H4 (cell line): ENCODE results near the gene SLC26A6. TPM values are rescaled to one million over a fixed set of nuclear protein-coding genes. Genes with fewer than 3 reads are reported as not detected.

Source experiments
- DNase-seq: peaks from one replicate; pipeline ENCODE4 v3.0.0-alpha.2; 2015; ENCODE audit warnings: low spot score
- total RNA-seq: library from RNA; depleted of rRNA; stranded (reverse); fragments of >200 nt; shearing (Covaris generic); gene quantifications from 2 replicates; pipeline ENCODE4 v1.2.3, GENCODE V29; 2014; rRNA removed

Gene SLC26A6, protein sequence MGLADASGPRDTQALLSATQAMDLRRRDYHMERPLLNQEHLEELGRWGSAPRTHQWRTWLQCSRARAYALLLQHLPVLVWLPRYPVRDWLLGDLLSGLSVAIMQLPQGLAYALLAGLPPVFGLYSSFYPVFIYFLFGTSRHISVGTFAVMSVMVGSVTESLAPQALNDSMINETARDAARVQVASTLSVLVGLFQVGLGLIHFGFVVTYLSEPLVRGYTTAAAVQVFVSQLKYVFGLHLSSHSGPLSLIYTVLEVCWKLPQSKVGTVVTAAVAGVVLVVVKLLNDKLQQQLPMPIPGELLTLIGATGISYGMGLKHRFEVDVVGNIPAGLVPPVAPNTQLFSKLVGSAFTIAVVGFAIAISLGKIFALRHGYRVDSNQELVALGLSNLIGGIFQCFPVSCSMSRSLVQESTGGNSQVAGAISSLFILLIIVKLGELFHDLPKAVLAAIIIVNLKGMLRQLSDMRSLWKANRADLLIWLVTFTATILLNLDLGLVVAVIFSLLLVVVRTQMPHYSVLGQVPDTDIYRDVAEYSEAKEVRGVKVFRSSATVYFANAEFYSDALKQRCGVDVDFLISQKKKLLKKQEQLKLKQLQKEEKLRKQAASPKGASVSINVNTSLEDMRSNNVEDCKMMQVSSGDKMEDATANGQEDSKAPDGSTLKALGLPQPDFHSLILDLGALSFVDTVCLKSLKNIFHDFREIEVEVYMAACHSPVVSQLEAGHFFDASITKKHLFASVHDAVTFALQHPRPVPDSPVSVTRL
- 7.8 and 9.6 TPM in 2 replicates for total RNA-seq

DNA sequence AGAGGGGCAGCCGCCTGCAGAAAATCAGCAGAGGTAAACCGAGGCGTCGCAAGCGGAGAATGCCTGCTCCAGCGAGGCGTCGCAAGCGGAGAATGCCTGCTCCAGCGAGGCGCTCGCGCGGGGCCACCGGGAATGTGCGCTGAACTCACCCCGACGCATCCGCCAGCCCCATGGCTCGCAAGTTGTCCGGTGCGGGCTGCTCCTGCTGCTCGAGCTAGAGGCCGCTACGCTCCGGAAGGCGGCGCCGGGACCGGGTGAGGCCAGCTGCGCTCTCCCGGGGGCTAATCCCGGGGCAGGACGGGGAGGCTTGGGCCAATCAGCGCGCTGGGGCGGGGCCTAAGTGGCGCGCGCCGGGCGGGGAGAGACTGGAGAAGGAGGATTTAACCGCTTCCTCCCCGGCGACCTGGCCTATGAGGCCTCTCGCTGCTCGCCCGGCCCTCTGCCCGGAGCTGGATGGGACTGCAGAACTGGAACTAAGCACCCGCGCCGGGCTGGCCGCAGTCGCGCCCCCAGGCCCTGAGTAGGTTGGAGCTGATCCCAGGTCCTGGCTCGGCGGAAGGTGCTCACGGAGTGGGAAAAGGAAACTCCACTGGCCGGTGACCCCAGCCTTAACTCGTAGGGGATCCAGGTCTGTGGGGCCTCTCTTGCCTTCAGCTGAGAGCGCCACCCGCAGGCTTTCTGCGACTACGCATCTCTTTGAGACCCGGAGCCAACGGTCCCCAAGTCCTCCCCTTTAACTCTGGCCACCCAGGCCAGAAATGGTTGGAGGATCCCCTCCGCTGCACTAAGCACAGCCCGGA is at the start of gene SLC26A6:
TSS of gene SLC26A6 (minus strand) at position 240 of the 800 bp plus-strand sequence. CDS start at position 172, 68 bp downstream.
- DNase-seq, result peak; percentile 84

DNA sequence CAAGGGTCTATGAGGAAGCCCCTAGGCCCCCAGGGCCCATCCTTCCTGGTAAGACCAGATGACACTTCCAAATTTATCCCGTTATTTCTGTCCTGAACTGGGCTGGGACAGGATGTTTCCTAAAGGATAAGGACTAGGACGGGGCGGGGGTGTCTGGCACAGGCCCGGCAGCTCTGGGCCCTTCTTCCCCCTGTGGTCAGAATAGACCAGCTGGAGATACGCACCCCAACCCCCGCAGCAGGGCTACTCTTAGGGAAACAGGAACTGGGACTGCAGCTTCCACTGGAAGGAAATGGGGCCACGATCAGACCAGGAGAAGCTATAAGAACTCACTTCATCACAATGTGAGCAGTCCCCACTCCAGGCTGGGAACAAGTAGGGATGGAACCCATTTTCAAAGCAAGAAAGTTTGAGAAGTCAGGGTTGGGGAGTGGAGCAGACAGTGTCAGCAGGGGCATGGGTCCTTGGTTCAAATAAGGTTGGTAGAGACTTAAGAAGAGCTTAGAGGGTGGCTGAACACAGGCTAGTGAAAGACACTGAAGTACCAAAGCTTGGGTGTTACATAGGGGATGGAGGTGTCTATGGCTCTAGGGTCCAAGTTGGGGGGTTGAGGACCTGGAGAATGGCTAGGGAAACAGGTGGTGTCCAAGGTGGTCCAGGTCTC is 49.4 kb upstream of the SLC26A6 start:
- DNase-seq, result no peak

DNA sequence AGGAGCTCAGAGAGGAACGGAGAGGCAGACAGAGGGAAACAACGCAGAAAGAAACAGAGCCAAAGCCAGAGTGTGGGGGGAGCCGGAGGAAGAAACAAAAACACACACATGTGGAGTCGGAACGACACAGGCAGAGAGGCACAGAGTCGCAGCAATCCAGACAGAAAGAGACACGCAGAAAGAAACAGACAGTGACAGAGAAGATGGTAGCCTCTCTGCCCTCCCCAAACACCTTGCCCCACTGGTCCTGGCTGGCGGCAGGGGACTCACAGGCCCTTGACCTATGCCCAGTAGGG is 48.7 kb upstream of the SLC26A6 start:
- DNase-seq, result no peak

DNA sequence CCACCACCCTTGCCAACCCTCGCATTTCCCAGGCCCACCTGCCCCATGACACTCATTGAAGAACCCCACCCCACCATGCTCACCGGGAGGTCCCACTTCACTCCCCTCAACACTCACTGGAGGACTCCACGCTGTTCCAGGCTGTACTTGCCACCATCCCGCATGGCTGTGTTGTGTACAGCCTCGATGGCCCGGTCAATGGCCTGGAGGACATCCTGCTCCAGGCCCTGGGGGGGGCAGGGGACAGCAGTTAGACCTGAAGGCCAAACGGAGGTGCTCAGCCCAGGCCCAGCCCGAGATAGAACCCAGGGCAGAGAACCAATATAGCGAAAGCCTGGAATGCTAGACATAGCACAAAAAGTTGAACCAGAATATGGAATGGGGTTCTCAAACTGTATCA is 47.5 kb upstream of the SLC26A6 start:
- DNase-seq, result no peak

DNA sequence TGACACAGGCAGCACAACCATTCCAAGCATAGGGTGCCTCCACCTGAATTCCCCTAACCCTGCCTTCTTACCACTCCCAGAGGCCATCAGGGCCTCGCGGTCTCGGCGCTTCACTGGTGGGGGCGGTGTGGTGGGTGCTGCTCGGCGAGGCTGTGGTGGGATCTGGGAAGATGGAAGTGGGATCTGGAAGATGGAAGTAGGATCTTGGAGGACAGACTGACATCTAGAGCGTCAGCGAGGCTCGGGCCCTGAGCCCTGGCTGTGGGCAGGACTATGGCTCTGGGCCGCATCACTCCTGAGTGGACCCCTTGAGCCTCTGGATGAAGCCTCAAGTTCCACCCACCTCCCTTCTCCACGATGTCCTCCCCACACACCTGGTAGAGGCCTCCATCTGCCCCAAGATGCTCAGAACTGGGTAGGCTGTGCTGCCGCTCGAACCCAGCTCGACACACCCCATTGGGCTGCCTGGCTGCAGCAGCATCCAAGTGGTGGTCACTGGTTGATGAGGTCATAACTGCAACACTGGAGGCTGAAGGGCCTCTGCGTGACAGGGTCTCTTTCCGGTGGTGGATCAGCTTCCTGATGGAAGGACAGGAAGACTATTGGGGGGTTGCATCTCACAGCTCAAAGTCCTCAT is 46.8 kb upstream of the SLC26A6 start:
- DNase-seq, result no peak

DNA sequence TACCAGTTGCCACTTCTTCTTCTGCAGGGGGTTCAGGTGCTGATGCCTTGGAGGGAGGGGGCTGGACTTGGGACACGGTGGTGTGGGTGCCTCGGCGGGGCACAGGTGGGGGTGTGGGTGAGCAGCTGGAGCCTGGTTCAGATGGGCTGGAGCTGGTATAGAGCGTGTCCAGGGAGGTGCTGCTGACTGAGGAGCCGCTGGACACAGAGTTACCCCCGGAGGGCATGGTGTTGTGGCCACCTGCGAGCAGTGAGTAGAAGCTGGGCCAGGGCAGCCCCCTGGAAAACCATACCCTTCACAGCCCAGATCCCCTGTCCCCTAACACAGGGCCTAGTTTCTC is 46.2 kb upstream of the SLC26A6 start:
- DNase-seq, result no peak

DNA sequence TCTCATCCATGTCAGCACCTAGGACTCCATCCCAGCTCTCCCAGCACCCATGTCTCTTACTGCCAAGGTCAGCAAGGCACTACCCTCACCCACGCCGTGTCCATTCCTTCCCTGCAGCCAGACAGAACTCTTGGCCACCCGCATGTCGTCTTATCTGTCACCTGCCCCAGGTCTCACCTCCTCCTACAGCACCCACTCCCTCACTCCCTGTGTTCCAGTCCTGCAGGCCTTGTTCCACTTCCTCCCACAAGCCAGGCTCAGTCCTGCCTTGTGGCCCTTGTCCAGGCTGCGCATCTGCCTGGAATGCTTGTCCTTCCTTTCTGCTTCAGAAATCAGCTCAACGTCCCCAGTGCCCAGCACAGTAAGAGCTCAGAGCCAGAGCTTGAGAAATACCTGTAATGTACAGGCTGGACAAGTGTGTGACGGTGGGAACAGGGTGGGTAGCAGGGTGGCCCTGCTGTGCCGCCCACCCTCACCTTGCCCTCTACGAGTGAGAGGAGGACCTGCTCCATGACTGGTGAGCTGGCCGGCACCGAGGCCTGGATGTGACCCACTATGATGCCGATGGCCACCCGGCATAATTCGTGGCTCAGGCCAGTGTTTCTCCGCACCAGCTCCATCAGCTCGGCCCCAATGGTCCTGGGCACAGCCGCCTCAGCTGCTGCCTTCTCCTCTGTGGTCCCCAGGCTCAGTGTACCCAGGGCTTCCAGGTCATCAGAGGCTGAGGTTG is 45.7 kb upstream of the SLC26A6 start:
- no peak for DNase-seq

DNA sequence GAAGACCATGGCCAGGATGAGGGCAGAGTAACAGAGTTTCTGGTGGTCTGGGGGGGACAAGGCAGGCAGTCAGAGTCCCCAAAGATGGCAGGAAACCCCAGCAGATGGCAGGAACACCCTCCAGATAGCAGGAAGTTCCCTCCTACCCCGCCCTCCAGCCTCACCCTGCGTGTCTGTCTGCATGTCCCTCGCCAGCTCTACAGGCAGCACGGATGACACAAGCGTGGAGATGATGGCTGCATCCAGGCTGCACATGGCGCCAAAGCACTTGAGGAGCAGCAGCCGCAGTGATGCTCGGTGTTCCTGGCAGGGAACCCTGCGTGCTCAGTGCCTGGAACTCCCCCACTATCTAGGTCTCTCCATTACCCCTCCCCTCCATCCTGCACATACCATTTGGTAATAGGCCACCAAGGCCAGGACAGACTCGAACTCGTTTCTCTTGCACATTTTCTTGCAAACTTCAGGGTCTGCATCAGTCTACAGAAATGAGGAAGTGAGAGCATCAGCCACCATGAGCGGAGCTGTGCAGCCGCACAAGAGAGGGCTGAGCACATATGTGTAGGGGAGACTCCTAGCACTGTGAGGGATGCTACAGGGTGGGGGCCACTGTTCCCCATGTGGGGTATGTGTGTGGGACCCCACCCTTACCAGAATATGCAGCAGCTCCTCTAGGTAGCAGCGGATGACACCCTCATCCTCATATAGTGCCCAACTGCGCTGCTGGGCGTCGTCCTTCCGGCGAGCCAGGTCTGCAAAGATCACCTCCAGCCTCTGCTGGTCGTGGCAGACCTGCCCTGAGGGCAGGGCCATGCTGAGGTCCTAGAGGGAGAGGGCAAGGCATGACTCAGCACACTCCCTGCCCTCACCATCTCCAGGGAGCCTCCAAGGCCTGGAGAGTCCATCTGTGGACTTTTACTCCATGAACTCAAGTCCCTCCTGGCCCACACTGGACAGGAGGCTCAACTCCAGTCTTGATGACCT is 44.4 kb upstream of the SLC26A6 start:
- no peak for DNase-seq

DNA sequence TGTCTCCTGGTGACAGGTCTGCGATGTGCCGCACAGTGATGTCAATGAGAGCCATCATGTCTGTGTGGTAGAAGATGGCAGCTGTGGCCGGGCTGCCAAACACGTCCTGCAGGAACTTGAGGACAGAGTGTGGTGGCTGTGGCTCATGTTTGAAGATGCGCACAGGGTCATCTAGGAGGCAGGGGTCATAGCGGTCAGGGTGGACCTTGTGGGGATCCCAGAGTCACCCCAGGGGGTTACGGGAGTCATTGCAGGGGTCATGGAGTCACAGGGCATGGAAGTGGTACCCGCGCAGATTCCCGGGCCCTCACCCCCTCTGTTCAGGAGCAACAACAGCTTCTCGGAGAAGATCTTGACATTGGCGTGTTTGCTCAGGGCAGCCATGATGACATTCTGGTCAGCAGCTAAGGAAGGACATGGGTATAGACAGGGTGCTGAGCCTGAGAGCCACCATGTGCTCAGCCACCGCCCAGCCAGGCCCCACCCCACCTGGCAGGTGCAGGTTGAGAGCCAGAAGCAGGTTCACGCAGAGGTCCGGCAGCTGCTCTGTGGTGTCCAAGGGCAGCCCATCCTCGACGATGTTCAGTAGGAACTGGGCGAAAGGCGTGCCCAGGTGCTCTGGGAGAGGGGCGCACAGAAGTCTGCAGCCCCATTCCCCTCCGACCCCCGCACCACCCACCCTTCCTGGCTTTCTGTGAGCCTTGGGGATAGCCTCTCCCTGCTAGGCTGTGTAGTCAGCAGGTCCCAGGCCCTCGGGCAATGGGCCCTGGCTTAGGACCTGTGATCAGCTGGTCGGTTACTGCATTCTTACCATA is 43.5 kb upstream of the SLC26A6 start:
- no peak for DNase-seq

DNA sequence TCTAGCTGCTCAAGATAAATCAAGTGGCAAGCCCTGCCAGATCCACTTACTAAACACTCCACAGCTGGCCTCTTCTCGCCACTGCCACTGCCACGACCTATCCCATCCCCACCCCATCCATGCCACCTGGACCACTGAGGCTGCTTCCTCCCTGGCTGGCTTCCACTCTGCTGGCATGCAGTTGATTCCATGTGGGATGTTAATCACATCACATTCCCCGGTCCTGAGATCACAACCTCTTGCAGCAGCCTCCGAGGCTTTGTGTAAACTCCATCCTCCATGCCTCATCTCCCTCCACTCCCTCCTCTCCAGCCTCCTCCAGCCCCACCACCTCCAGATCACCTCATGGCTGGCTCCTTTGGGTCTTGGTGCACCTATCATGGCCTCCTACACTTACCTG is 42.8 kb upstream of the SLC26A6 start:
- DNase-seq, result no peak

DNA sequence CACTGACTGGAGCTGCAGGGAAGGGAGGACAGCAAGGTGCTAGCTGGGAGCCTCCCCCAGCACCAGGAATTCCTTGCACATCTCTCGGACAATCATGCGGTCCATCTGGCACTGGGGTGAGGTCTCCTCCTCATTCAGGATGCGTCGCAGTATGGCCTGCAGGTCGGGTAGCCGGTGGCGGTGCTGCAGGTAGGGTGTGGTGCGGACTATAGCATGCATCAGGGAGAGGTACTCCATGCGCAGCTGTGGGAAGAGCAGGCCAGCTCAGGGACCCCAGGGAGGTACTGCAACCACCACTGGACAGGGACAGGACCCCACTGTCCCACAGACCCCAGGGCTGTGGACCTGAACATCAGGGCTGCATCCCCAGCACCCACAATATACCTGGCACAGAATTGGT is 39.2 kb upstream of the SLC26A6 start:
- no peak for DNase-seq

DNA sequence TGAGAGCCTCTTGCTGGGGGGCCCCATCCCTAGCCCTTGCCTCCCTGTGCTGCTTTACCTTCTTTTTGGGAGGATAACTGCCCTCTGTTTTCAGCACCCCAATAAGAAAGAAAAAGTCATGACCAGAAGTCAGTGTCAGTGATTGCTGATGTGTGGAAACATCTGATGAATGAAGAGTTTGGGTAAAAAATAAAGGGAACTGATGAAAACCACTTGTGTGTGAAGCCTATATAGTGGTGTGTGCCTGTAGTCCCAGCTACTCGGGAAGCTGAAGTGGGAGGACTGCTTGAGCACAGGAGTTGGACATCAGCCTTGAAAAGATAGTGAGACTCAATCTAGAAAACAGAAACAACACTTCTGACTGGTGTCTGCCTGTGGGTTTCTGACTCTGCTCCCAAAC is 37.3 kb upstream of the SLC26A6 start:
- no peak for DNase-seq

DNA sequence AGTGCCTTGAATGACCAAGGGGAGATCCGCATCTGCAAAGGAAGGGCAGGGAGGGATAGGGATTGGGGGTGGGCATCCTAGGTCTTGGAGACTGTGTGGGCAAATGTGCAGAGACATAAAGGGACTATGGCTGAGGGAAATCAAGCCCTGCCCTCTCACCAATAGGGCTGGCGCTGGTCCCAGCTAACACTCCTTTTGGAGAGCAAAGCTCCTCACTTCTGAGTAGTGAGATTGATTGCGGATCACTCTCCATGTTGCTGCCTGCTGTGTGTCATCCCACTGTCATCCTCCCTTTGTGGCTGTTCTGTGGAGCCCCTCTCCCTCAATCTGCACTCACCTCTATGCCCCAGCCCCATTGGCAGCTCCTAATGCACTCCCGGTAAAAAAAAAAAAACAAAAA is 29.7 kb upstream of the SLC26A6 start:
- no peak for DNase-seq

DNA sequence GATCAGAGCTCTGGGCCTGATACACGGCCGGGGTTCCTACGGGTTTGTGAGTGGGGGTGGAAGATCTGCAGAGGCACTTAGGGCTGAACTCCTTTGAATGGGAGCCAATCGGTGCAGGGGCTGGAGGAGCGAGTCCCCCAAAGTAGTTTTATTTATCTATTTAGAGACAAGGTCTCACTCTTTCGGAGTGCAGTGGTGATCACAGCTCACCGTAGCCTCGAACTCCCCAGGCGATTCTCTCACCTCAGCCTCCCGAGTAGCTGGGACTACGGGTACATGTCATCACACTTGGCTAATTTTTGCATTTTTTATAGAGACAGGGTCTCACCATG is 29.0 kb upstream of the SLC26A6 start:
- DNase-seq, result no peak

DNA sequence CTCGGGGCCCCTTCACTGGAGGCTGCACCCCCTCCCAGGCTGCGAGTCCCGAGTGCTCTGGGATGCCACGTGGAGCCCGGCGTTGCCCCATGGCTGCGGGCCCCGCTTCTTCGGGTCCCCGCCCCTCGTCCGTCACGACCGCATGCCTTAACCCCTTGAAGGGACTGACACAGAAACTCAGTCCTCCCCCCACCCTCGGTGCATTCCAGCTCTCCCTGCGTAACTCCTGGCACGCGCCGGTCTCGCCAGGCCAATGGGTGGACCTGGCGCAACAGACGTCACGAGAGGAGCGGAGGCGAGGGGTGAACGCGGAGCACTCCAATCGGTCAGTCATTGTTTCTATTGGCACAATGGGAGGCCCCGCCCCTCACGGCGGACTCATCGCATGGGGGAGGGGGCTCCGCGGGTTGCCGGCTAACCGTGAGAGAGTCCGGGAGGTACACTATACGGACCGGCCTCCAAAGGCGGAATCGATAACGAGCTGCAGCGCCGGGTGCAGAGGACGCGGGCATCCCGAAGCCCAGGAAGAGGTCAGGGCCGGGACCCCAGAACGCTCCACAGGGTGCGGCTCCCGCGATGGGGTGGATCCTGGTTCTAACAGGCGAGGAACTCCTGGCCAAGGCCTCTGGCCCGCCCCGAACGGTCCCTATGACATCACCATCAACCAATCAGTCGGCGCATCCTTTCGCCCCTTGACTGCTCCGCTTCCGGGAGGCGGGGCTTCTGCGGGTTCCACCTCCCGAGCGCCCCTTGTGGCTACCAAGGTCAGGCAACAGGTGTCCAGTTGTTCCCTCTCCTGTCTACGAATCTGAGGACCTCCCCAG is 28.4 kb upstream of the SLC26A6 start:
- peak; percentile 97 for DNase-seq

DNA sequence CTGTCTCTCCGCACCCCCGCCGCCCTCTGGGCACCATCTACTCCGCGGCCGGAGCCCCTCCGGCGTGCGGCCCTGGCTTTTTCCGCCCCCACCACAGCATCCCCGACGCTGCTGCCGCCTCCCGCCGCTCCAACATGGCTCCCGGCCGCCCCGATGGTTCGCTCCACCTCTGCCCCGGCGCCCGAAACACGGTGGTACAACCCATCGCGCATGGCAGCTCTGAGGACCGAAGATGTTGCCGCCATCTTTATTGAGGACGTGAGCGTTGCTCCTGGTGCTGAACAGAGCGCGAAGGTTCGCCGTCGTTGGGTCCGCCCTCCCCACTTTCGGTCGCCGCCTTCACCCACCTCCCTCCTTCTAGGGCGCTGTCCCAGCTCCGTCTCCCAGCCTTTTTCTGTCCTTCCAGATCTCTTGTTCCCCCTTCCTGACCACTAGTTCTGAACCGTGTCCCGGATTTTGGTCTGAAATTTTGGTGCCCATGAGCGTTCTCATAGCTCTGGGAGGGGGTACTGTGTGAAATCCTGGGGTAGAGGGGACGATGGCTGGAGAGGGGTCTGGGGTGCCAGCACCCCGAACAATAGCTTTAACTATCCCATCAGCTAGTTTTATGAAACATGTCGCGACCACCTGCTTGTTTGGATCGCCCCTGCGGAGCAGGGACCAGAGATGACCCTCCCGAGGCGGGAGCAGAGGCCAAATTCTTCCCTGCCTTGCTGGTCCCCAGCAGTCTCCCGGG is 27.7 kb upstream of the SLC26A6 start, which contains the start of gene CELSR3:
TSS of gene CELSR3 (minus strand) at position 134 of the 736 bp plus-strand sequence. CDS start 252 bp downstream, outside the sequence.
- peak; percentile 85 for DNase-seq

DNA sequence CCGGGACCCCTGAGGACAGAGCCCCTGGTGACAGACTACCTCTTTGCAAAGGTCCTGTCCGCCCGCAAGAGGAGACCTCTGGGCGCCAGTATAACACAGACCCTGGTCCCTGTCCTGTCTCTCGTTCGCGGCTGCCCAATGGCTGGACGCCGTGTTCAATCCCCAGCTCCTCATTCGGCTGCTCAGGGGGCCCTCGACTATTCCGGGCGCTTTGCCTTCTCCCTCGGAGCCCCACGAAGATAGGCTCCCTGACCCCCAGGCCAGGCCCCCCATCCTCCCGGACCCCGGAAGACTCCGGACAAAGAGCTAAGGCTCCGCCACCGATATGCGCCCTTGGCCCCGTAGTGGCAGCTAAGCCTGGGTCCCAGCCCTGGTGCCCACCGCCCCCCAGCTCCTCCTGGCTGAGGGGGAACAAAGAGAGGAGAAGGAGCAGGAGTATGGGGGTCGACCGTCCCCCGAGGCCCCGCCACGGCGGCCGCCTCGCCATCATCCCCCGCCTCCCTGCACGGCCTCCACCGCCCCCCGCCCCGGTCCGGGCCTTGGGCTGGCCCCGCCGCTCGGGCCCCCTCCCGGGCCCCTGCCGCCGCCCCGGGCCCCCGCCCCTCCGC is 27.0 kb upstream of the SLC26A6 start:
- no peak for DNase-seq
